HepG2 (cell line): ENCODE data around the gene TGM2. TPM values are rescaled to one million over a fixed set of nuclear protein-coding genes. Genes with fewer than 3 reads are reported as not detected.

Experiments used
- ATAC-seq: fragments of 200-7000 bp; cut with Tn5 transposase; 3 replicates; pipeline ENCODE4 v1.9.1; 2020; ENCODE audit warnings: mild to moderate bottlenecking, moderate library complexity
- BruUV-seq: library from RNA; stranded (reverse); fragments of 400-500 nt; replicated peaks from 2 replicates; lab custom pipeline; 2021; lab: Mats Ljungman, UMichigan
- CTCF ChIA-PET: fragments of 300-600 bp; formaldehyde crosslinking; extraction: SDS; loops from one replicate; lab custom pipeline; 2021; ENCODE audit warnings: low total read pairs, inconsistent platforms, low intra/inter-chr PET ratio; lab: Yijun Ruan, JAX
- POLR2A ChIA-PET: fragments of 350-600 bp; sonication (Branson Sonifier 250); formaldehyde crosslinking; loops from one replicate; lab custom pipeline; 2020; ENCODE audit warnings: antibody characterized with exemption, inconsistent platforms; lab: Yijun Ruan, JAX
- DNase-seq: peaks from one replicate; pipeline ENCODE4 v3.0.0-alpha.2; 2015; ENCODE audit warnings: low spot score
- FAIRE-seq: peaks from 3 replicates; lab custom pipeline; 2011; peaks lifted over from hg19 to GRCh38; lab: Jason Lieb, UNC
- H2AFZ ChIP-seq: one replicate; pipeline ENCODE4 v1.6.1; 2011; ENCODE audit warnings: low read length, inconsistent platforms
- H3K27ac ChIP-seq: fragments of 300-600 bp; 3 replicates; pipeline ENCODE4 v1.8.0; 2011; ENCODE audit warnings: mixed run types, mild to moderate bottlenecking, mixed read lengths, low read length, inconsistent platforms; ENCODE audit not compliant: insufficient read depth; ENCODE audit errors: extremely low read length
- H3K27me3 ChIP-seq, 2 experiments: fragments of 200-600 bp in 1 of 2; 2 replicates in 1 of 2; 3 replicates in 1 of 2; pipeline versions ENCODE4 v1.6.0 to v1.8.0; 2011; ENCODE audit warnings: low read length in 2 of 2, mild to moderate bottlenecking in 2 of 2, moderate library complexity in 2 of 2, inconsistent platforms in 1 of 2; ENCODE audit not compliant: insufficient read depth in 2 of 2, control insufficient read depth in 1 of 2
- H3K36me3 ChIP-seq, 2 experiments: fragments of 200-600 bp in 1 of 2; replicated peaks in 1 of 2; 2 replicates in 1 of 2; 3 replicates in 1 of 2; pipeline versions ENCODE4 v1.5.1 to v1.8.0; 2011; ENCODE audit warnings: low read length in 2 of 2, inconsistent platforms in 1 of 2; ENCODE audit not compliant: insufficient read depth in 2 of 2, control insufficient read depth in 1 of 2
- H3K4me1 ChIP-seq: 2 replicates; pipeline ENCODE4 v1.5.1; 2012; ENCODE audit warnings: low read length, inconsistent platforms; ENCODE audit not compliant: insufficient read depth
- H3K4me2 ChIP-seq: 2 replicates; pipeline ENCODE4 v1.6.0; 2011; ENCODE audit warnings: low read depth, low read length, inconsistent platforms
- H3K4me3 ChIP-seq, 3 experiments: fragments of 200-600 bp in 1 of 3; sonication (generic), shearing (Covaris generic) in 1 of 3; replicated peaks in 1 of 3; 2 replicates each; pipeline ENCODE4 v1.5.1; 2011 to 2016; ENCODE audit warnings: low read length in 3 of 3, inconsistent platforms in 2 of 3, low read depth in 2 of 3, mild to moderate bottlenecking in 2 of 3, control low read depth in 1 of 3, mixed read lengths in 1 of 3; ENCODE audit not compliant: insufficient read depth in 1 of 3
- H3K79me2 ChIP-seq: one replicate; pipeline ENCODE4 v1.6.1; 2011; ENCODE audit warnings: low read length, inconsistent platforms; ENCODE audit not compliant: insufficient read depth
- H3K9ac ChIP-seq: 2 replicates; pipeline ENCODE4 v1.6.0; 2011; ENCODE audit warnings: mild to moderate bottlenecking, low read depth, low read length, inconsistent platforms; ENCODE audit not compliant: insufficient read depth
- H3K9me3 ChIP-seq: 2 replicates; pipeline ENCODE4 v1.5.1; 2012; ENCODE audit warnings: mild to moderate bottlenecking, low read length
- H4K20me1 ChIP-seq: 2 replicates; pipeline ENCODE4 v1.6.0; 2011; ENCODE audit warnings: inconsistent platforms, mild to moderate bottlenecking, low read length, moderate library complexity; ENCODE audit not compliant: insufficient read depth
- AKNA ChIP-seq: sonication (generic); formaldehyde crosslinking; IDR thresholded peaks from 2 replicates; pipeline ENCODE4 v1.4.0; 2020; ENCODE audit warnings: missing genetic modification reagents, borderline replicate concordance
- CERS6 ChIP-seq: sonication (generic); formaldehyde crosslinking; IDR thresholded peaks from 2 replicates; pipeline ENCODE4 v1.5.0; 2020; ENCODE audit warnings: missing genetic modification reagents
- HDAC1 ChIP-seq: sonication (generic); formaldehyde crosslinking; IDR thresholded peaks from 2 replicates; pipeline ENCODE4 v1.5.1; 2020; ENCODE audit warnings: mild to moderate bottlenecking, missing genetic modification reagents
- ZFP36 ChIP-seq: fragments of 150-350 bp; IDR thresholded peaks from 2 replicates; pipeline ENCODE4 v1.6.1; 2018; ENCODE audit warnings: borderline replicate concordance, low read length, low read depth; ENCODE audit not compliant: partially characterized antibody
- ZNF121 ChIP-seq: sonication (generic); formaldehyde crosslinking; IDR thresholded peaks from 2 replicates; pipeline ENCODE4 v1.5.0; 2020; ENCODE audit warnings: mild to moderate bottlenecking, missing genetic modification reagents
- ZNF557 ChIP-seq: sonication (generic); formaldehyde crosslinking; IDR thresholded peaks from 2 replicates; pipeline ENCODE4 v1.4.0; 2020; ENCODE audit warnings: missing genetic modification reagents
- ZNF737 ChIP-seq: sonication (generic); formaldehyde crosslinking; IDR thresholded peaks from 2 replicates; pipeline ENCODE4 v1.5.0; 2020; ENCODE audit warnings: missing genetic modification reagents, mild to moderate bottlenecking, borderline replicate concordance
- ZNF878 ChIP-seq: sonication (generic); formaldehyde crosslinking; IDR thresholded peaks from 2 replicates; pipeline ENCODE4 v1.8.1; 2023; ENCODE audit warnings: mild to moderate bottlenecking, missing genetic modification reagents, moderate library complexity
- WGBS: methylation state at CpG from one replicate; pipeline ENCODE4 v1.1.6; 2017; ENCODE audit warnings: low lambda C conversion rate; 5-methylcytosine and 5-hydroxymethylcytosine counted together
- in situ Hi-C: cut with HindIII; loops from 2 replicates; pipeline ENCODE4 v1.10.0; 2017; ENCODE audit warnings: low pct_unique_long_range_greater_than_20kb; ENCODE audit not compliant: extremely low pct_ligation_motif_present
- intact Hi-C: fragments of 100-400 bp; cut with micrococcal nuclease; formaldehyde crosslinking; loops from one replicate; pipeline ENCODE4 v1.10.0; 2022; ENCODE audit not compliant: unreplicated experiment
- polyA plus RNA-seq, 8 experiments: library from polyadenylated mRNA; depleted of rRNA in 3 of 8; stranded (reverse) in 7 of 8; unstranded in 1 of 8; fragments of >200 nt; fragmentation: Illumina TruSeq in 4 of 8; extraction: Trizol in 4 of 8; gene quantifications; 2 replicates each; pipeline versions ENCODE4 v1.2.1 to v1.2.3, GENCODE V29; 2011 to 2016; ENCODE audit warnings: low read depth in 4 of 8, missing spikeins in 1 of 8, mixed read lengths in 1 of 8; ENCODE audit not compliant: insufficient read depth in 1 of 8
- total RNA-seq, 5 experiments: library from RNA; depleted of rRNA; stranded (reverse); fragments of >200 nt; fragmentation: Illumina TruSeq; extraction: Trizol; gene quantifications; 2 replicates each; pipeline ENCODE4 v1.2.3, GENCODE V29; 2016; ENCODE audit warnings: low read depth in 1 of 5

TGM2 gene
- total and polyA plus RNA-seq, 2 of the 13 experiments (the other 11 are each of a cell fraction or from before 2014, with no cell fraction given): 4.2 to 46.4 TPM

- H3K27me3 ChIP-seq: no peaks in the 10 kb centered on the region
Measured at GRCh38 chr20:38157635-38158495, 7.2 kb downstream of the TGM2 start.

More at GRCh38 chr20:38157635-38158495, 7.2 kb downstream of the TGM2 start:
- CTCF ChIA-PET: no interaction called here
- no peak for TF ChIP-seq HDAC1 (CRISPR knock-in tag)
- TF ChIP-seq ZNF121 (CRISPR knock-in tag): no peak
- TF ChIP-seq ZNF557 (CRISPR knock-in tag): no peak
- TF ChIP-seq ZFP36: no peak
- no peak for TF ChIP-seq AKNA (CRISPR knock-in tag)
- TF ChIP-seq ZNF878 (CRISPR knock-in tag): no peak
- no peak for TF ChIP-seq ZNF737 (CRISPR knock-in tag)
- TF ChIP-seq CERS6 (CRISPR knock-in tag): no peak
- Histone ChIP-seq H3K79me2 (no peaks in the 10 kb centered on the region), H3K4me1 (peaks cover 22% of the 10 kb centered on the region), H3K4me3 (no peak overlapping the region), H3K4me2 (no peak overlapping the region), H2AFZ (no peak overlapping the region), H3K27ac (no peak overlapping the region), H3K9ac (no peak overlapping the region), H3K9me3 (no peaks in the 10 kb centered on the region), H4K20me1 (no peaks in the 10 kb centered on the region), H3K36me3 (peaks cover 5 to 12% of the 10 kb centered on the region in 2 experiments; a peak in 4 of 5 replicates)
- intact Hi-C loops (no loop called here), in situ Hi-C loops (no loop called here)
- DNase-seq (no peak), ATAC-seq (no peak), FAIRE-seq (no peak)
- POLR2A ChIA-PET: interaction anchor here (1.2 to 1.6 kb wide), 3 partner anchors 14 to 32 kb away, joined by 3 to 9 read pairs (median 8); no protein-coding TSS in a partner anchor
- no TSS peak for BruUV-seq
- 93% methylated on average over 14 of the region's 14 CpGs for WGBS
